HepG2 (cell line): ENCODE results near the gene VSX1. TPM values are rescaled to one million over a fixed set of nuclear protein-coding genes. Genes with fewer than 3 reads are reported as not detected.

Source experiments
- HDAC2 ChIP-seq: sonication (generic); formaldehyde crosslinking; IDR thresholded peaks from 2 replicates; pipeline ENCODE4 v1.4.0; 2020; ENCODE audit warnings: missing genetic modification reagents
- KAT8 ChIP-seq: IDR thresholded peaks from 2 replicates; pipeline ENCODE4 v1.6.1; 2016; ENCODE audit warnings: missing genetic modification reagents, missing compliant biosample characterization
- RARA ChIP-seq: IDR thresholded peaks from 2 replicates; pipeline ENCODE4 v1.6.1; 2016; ENCODE audit warnings: missing genetic modification reagents, missing compliant biosample characterization
- ZBTB7A ChIP-seq: sonication (generic); formaldehyde crosslinking; IDR thresholded peaks from 2 replicates; pipeline ENCODE4 v1.8.0; 2022; ENCODE audit warnings: mild to moderate bottlenecking, missing genetic modification reagents
- ZNF333 ChIP-seq: sonication (generic); formaldehyde crosslinking; IDR thresholded peaks from 2 replicates; pipeline ENCODE4 v1.4.0; 2020; ENCODE audit warnings: mild to moderate bottlenecking, missing genetic modification reagents, borderline replicate concordance
- ZNF792 ChIP-seq: IDR thresholded peaks from 2 replicates; pipeline ENCODE4 v1.6.1; 2016
- ZNF839 ChIP-seq: sonication (generic); formaldehyde crosslinking; IDR thresholded peaks from 2 replicates; pipeline ENCODE4 v1.4.0; 2020; ENCODE audit warnings: missing genetic modification reagents, mild to moderate bottlenecking, borderline replicate concordance
- polyA plus RNA-seq, 8 experiments: library from polyadenylated mRNA; depleted of rRNA in 3 of 8; stranded (reverse) in 7 of 8; unstranded in 1 of 8; fragments of >200 nt; fragmentation: Illumina TruSeq in 4 of 8; extraction: Trizol in 4 of 8; gene quantifications; 2 replicates each; pipeline versions ENCODE4 v1.2.1 to v1.2.3, GENCODE V29; 2011 to 2016; ENCODE audit warnings: low read depth in 4 of 8, missing spikeins in 1 of 8, mixed read lengths in 1 of 8; ENCODE audit not compliant: insufficient read depth in 1 of 8
- total RNA-seq, 5 experiments: library from RNA; depleted of rRNA; stranded (reverse); fragments of >200 nt; fragmentation: Illumina TruSeq; extraction: Trizol; gene quantifications; 2 replicates each; pipeline ENCODE4 v1.2.3, GENCODE V29; 2016; ENCODE audit warnings: low read depth in 1 of 5
- TF ChIP-seq, protein P1 (sequence below), 2 experiments: sonication (generic) in 1 of 2; formaldehyde crosslinking in 1 of 2; IDR thresholded peaks; 2 replicates each; pipeline versions ENCODE4 v1.4.0 to v1.6.1; 2016 to 2020; ENCODE audit warnings: borderline replicate concordance in 1 of 2, low read depth in 1 of 2, mild to moderate bottlenecking in 1 of 2, missing genetic modification reagents in 1 of 2
- TF ChIP-seq, protein P2 (sequence below): sonication (generic); formaldehyde crosslinking; IDR thresholded peaks from 2 replicates; pipeline ENCODE4 v1.5.0; 2020; ENCODE audit warnings: mild to moderate bottlenecking, low read depth, missing genetic modification reagents, borderline replicate concordance
- TF ChIP-seq, protein P3 (sequence below): sonication (generic); formaldehyde crosslinking; IDR thresholded peaks from 2 replicates; pipeline ENCODE4 v1.4.0; 2020; ENCODE audit warnings: missing genetic modification reagents, borderline replicate concordance
- TF ChIP-seq, protein P4 (sequence below): sonication (generic); formaldehyde crosslinking; IDR thresholded peaks from 2 replicates; pipeline ENCODE4 v1.4.0; 2020; ENCODE audit warnings: mild to moderate bottlenecking, missing genetic modification reagents
- TF ChIP-seq, protein P5 (sequence below): sonication (generic); formaldehyde crosslinking; conservative IDR thresholded peaks from 2 replicates; pipeline ENCODE4 v1.5.0; 2020; ENCODE audit warnings: missing genetic modification reagents
- TF ChIP-seq, protein P6 (sequence below): sonication (generic); formaldehyde crosslinking; IDR thresholded peaks from 2 replicates; pipeline ENCODE4 v1.8.0; 2022; ENCODE audit warnings: missing genetic modification reagents, low read depth, mild to moderate bottlenecking, borderline replicate concordance

Gene VSX1
- total and polyA plus RNA-seq, 2 of the 13 experiments (the other 11 are each of a cell fraction or from before 2014, with no cell fraction given) = 0.04 TPM; not detected in 1

DNA sequence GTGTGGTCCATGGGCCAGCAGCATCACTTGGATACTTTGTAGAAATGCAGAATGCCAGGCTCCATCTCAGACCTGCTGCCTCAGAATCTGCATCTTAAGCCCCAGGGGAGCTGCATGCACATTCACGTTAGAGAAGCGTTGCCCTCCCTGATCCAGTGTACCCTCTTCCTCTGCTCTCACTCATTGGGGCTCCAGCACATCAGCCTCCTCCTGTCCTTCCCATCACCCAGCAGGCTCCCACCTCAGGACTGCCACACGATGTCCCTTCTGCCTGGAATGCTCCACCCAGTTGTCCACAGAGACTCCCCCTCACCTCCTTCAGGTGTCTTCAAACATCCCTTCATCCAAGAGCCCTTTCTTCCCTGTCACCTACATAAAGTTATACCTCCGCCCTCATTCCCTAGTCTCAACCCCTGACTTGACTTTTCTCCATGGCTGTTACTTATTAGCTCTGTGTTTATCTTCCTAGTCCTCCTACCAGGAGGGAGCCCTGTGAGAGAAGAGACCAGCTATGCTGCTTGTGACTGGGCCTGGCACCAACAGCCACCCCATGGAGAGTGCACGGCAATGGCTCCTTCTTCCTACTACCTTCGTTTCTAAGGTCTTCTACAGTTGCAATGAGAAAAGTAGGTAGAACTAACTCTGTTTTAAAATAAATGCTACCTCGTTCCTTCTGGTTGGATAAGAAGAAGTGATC lies 20.7 kb downstream of the VSX1 start (continued):
- TF ChIP-seq, protein P1, sequence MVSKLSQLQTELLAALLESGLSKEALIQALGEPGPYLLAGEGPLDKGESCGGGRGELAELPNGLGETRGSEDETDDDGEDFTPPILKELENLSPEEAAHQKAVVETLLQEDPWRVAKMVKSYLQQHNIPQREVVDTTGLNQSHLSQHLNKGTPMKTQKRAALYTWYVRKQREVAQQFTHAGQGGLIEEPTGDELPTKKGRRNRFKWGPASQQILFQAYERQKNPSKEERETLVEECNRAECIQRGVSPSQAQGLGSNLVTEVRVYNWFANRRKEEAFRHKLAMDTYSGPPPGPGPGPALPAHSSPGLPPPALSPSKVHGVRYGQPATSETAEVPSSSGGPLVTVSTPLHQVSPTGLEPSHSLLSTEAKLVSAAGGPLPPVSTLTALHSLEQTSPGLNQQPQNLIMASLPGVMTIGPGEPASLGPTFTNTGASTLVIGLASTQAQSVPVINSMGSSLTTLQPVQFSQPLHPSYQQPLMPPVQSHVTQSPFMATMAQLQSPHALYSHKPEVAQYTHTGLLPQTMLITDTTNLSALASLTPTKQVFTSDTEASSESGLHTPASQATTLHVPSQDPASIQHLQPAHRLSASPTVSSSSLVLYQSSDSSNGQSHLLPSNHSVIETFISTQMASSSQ (IDR thresholded peaks at IDR 0.05; ENCODE audit: low read depth) = peak; percentile 76
- TF ChIP-seq, protein P1 (CRISPR knock-in tag; IDR thresholded peaks at IDR 0.05; ENCODE audit: borderline replicate concordance) = peak; percentile 65; the same call in 1 of the 2 replicates
- TF ChIP-seq ZNF333 (CRISPR knock-in tag) (peak; percentile 47; the same call in 1 of the 2 replicates), RARA (CRISPR knock-in tag) (0 out of 2 replicates have a peak, but pooled peaks have one; percentile 27), ZBTB7A (CRISPR knock-in tag) (0 out of 2 replicates have a peak, but pooled peaks have one; percentile 17), ZNF792 (0 out of 2 replicates have a peak, but pooled peaks have one; percentile 20), HDAC2 (CRISPR knock-in tag) (peak; percentile 34; the same call in 1 of the 2 replicates), ZNF839 (CRISPR knock-in tag) (no peak), KAT8 (CRISPR knock-in tag) (no peak)
- TF ChIP-seq, protein P2, sequence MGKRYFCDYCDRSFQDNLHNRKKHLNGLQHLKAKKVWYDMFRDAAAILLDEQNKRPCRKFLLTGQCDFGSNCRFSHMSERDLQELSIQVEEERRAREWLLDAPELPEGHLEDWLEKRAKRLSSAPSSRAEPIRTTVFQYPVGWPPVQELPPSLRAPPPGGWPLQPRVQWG (CRISPR knock-in tag) = no peak
- TF ChIP-seq, protein P3, sequence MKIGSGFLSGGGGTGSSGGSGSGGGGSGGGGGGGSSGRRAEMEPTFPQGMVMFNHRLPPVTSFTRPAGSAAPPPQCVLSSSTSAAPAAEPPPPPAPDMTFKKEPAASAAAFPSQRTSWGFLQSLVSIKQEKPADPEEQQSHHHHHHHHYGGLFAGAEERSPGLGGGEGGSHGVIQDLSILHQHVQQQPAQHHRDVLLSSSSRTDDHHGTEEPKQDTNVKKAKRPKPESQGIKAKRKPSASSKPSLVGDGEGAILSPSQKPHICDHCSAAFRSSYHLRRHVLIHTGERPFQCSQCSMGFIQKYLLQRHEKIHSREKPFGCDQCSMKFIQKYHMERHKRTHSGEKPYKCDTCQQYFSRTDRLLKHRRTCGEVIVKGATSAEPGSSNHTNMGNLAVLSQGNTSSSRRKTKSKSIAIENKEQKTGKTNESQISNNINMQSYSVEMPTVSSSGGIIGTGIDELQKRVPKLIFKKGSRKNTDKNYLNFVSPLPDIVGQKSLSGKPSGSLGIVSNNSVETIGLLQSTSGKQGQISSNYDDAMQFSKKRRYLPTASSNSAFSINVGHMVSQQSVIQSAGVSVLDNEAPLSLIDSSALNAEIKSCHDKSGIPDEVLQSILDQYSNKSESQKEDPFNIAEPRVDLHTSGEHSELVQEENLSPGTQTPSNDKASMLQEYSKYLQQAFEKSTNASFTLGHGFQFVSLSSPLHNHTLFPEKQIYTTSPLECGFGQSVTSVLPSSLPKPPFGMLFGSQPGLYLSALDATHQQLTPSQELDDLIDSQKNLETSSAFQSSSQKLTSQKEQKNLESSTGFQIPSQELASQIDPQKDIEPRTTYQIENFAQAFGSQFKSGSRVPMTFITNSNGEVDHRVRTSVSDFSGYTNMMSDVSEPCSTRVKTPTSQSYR = no peak
- TF ChIP-seq, protein P4, sequence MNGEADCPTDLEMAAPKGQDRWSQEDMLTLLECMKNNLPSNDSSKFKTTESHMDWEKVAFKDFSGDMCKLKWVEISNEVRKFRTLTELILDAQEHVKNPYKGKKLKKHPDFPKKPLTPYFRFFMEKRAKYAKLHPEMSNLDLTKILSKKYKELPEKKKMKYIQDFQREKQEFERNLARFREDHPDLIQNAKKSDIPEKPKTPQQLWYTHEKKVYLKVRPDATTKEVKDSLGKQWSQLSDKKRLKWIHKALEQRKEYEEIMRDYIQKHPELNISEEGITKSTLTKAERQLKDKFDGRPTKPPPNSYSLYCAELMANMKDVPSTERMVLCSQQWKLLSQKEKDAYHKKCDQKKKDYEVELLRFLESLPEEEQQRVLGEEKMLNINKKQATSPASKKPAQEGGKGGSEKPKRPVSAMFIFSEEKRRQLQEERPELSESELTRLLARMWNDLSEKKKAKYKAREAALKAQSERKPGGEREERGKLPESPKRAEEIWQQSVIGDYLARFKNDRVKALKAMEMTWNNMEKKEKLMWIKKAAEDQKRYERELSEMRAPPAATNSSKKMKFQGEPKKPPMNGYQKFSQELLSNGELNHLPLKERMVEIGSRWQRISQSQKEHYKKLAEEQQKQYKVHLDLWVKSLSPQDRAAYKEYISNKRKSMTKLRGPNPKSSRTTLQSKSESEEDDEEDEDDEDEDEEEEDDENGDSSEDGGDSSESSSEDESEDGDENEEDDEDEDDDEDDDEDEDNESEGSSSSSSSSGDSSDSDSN (CRISPR knock-in tag) = 0 out of 2 replicates have a peak, but pooled peaks have one; percentile 35
- TF ChIP-seq, protein P5, sequence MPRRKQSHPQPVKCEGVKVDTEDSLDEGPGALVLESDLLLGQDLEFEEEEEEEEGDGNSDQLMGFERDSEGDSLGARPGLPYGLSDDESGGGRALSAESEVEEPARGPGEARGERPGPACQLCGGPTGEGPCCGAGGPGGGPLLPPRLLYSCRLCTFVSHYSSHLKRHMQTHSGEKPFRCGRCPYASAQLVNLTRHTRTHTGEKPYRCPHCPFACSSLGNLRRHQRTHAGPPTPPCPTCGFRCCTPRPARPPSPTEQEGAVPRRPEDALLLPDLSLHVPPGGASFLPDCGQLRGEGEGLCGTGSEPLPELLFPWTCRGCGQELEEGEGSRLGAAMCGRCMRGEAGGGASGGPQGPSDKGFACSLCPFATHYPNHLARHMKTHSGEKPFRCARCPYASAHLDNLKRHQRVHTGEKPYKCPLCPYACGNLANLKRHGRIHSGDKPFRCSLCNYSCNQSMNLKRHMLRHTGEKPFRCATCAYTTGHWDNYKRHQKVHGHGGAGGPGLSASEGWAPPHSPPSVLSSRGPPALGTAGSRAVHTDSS (CRISPR knock-in tag) = no peak
- TF ChIP-seq, protein P6, sequence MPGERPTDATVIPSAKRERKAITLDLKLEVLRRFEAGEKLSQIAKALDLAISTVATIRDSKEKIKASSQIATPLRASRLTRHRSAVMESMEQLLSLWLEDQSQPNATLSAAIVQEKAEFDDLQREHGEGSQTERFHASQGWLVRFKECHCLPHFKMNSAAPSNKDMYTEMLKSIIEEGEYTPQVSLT = no peak
